Progenitor cell of endocrine pancreas (in vitro differentiated cells): ENCODE results near the gene FLRT2. TPM values are rescaled to one million over a fixed set of nuclear protein-coding genes. Genes with fewer than 3 reads are reported as not detected.

ENCODE experiments used
- DNase-seq: peaks from one replicate; pipeline ENCODE4 v3.0.0; 2021; ENCODE audit warnings: low spot score; ENCODE audit not compliant: unreplicated experiment
- H3K27ac Mint-ChIP-seq: 2 replicates; pipeline ENCODE4 v1.8.0; 2021; ENCODE audit warnings: mild to moderate bottlenecking, moderate library complexity, mixed read lengths
- H3K27me3 Mint-ChIP-seq: 2 replicates; pipeline ENCODE4 v1.8.0; 2021; ENCODE audit warnings: mixed read lengths
- H3K36me3 Mint-ChIP-seq: 2 replicates; pipeline ENCODE4 v1.8.0; 2022; ENCODE audit warnings: mixed read lengths; ENCODE audit not compliant: insufficient read depth
- H3K4me1 Mint-ChIP-seq: 2 replicates; pipeline ENCODE4 v1.8.0; 2021; ENCODE audit warnings: low read depth, mixed read lengths
- H3K4me3 Mint-ChIP-seq: 2 replicates; pipeline ENCODE4 v1.8.0; 2021; ENCODE audit warnings: low read depth, mild to moderate bottlenecking, moderate library complexity, mixed read lengths
- H3K9me3 Mint-ChIP-seq: 2 replicates; pipeline ENCODE4 v1.8.0; 2021; ENCODE audit warnings: low read depth, mixed read lengths
- total RNA-seq: library from RNA; stranded (reverse); gene quantifications from 2 replicates; pipeline ENCODE4 v1.2.1, GENCODE V29; 2021
- TF ChIP-seq, protein P1 (sequence below): fragments of 200-600 bp; sonication (generic); IDR thresholded peaks from one replicate; pipeline ENCODE4 v1.5.0; 2021; ENCODE audit warnings: antibody characterized with exemption, mild to moderate bottlenecking; ENCODE audit not compliant: unreplicated experiment

FLRT2 gene
- total RNA-seq, 1 donor from 2014 or later: 312 TPM

DNA sequence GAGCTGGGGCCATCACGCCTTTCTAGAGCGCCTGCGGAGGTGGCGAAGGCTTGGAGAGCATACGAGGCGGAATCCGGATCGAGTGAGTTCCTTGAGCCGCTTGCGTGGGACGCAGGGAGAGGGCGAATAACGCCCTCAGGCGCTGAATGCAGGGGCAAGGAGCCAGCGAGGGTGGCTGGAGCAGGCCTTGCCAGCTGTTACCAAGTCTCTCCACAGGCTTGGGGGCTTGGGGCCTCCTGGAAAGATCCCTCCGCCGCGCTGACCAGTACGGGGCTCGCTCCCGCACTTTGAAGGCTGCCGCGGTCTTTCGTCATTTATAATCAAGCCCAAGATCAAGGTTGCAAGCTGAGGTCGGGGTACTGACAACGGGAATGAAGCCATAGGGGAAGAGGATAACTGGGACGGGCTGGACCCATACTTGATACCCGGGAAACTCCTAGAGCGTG lies 1.2 kb downstream of the FLRT2 start:
- Mint-ChIP-seq H3K36me3 (peaks cover 13% of the 10 kb centered on the region), H3K27me3 (peaks cover 4% of the 10 kb centered on the region), H3K27ac (peak overlapping the region; percentile 90), H3K4me1 (peaks cover 36% of the 10 kb centered on the region), H3K4me3 (peak overlapping the region; percentile 86), H3K9me3 (no peaks in the 10 kb centered on the region)
- peak; percentile 27 for DNase-seq
- TF ChIP-seq, protein P1, sequence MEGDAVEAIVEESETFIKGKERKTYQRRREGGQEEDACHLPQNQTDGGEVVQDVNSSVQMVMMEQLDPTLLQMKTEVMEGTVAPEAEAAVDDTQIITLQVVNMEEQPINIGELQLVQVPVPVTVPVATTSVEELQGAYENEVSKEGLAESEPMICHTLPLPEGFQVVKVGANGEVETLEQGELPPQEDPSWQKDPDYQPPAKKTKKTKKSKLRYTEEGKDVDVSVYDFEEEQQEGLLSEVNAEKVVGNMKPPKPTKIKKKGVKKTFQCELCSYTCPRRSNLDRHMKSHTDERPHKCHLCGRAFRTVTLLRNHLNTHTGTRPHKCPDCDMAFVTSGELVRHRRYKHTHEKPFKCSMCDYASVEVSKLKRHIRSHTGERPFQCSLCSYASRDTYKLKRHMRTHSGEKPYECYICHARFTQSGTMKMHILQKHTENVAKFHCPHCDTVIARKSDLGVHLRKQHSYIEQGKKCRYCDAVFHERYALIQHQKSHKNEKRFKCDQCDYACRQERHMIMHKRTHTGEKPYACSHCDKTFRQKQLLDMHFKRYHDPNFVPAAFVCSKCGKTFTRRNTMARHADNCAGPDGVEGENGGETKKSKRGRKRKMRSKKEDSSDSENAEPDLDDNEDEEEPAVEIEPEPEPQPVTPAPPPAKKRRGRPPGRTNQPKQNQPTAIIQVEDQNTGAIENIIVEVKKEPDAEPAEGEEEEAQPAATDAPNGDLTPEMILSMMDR: no peak

DNA sequence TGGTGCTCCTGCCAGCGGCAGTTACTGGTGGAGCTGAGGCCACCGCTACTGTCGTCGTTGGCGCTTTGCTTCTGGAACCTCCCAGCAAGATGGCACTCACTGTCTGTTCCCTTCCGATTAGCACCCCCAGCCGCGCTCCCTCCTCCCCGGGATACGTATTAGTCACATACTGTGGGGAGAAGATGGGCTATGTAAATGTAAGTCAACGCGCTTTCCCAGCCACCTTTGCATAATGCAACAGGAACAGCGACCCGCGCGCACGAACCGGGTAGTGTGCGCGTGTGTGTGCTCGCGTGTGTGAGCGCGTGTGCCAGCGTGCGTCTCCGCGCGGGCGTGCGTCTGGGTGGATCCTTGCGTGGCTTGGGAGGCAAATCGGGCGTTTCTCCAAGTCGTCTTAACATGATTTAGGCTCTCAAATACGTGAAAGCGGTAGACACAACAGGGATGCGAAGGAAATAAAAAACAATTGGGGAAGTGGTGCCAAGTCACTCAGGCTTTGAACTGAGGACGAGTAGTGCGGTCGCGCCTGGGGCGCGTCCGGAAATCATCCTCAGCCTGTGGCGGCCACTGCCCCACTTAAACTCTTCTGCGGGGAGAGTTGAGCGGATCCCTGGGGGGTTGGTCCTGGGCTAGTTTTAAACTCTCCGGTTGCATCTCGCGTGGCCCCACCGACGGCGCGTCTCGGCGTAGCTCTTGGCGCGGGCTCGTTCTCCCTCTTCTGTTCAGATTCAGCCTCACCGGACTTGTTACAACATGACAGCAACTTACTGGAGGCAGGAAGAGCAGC lies 1.8 kb downstream of the FLRT2 start:
- peaks cover 39% of the 10 kb centered on the region for H3K4me1 Mint-ChIP-seq

DNA sequence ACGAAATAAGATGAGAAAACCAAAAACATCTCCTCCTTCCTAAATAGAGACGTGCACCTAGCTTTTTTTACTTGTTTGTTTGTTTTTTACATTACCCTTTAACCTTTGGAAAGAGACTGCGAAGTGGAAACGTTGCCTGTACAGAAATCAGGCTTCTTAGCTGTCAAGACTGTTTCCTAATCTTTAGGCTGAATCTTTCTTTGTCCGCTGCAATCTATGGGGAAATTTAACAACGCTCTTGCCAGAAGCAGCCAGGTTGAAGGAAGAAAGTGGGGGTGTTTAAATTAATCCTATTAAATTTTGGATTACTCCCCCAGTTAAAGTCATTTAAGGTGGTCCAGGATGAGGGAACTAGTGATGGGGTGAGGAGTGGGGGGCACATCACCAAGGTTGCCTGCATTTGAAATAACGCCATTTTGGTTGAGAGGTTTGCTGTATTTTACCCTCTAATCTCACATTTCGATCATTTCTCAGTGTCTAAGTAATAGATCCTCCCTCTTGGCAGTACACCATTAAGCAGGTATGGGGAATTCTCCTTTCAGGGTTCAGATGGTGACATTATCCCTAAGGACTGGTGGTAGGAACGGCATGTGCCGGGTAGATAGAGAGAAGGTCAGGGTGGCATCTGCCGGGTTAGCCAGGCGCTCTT lies 2.6 kb downstream of the FLRT2 start:
- peaks cover 13% of the 10 kb centered on the region for H3K36me3 Mint-ChIP-seq
- H3K4me3 Mint-ChIP-seq: peak overlapping the region; percentile 86
- TF ChIP-seq, protein P1: no peak
- H3K9me3 Mint-ChIP-seq: no peaks in the 10 kb centered on the region
- peak overlapping the region; percentile 90 for H3K27ac Mint-ChIP-seq
- H3K27me3 Mint-ChIP-seq: peaks cover 4% of the 10 kb centered on the region
- no peak for DNase-seq
- H3K4me1 Mint-ChIP-seq: peaks cover 38% of the 10 kb centered on the region

More for the DNA sequence above, 1.8 kb downstream of the FLRT2 start:
- peaks cover 13% of the 10 kb centered on the region for H3K36me3 Mint-ChIP-seq
- peak overlapping the region; percentile 90 for H3K27ac Mint-ChIP-seq
- no peaks in the 10 kb centered on the region for H3K9me3 Mint-ChIP-seq
- H3K4me3 Mint-ChIP-seq: peak overlapping the region; percentile 86
- DNase-seq: peak; percentile 15
- H3K27me3 Mint-ChIP-seq: peaks cover 4% of the 10 kb centered on the region
- TF ChIP-seq, protein P1: peak; percentile 30

DNA sequence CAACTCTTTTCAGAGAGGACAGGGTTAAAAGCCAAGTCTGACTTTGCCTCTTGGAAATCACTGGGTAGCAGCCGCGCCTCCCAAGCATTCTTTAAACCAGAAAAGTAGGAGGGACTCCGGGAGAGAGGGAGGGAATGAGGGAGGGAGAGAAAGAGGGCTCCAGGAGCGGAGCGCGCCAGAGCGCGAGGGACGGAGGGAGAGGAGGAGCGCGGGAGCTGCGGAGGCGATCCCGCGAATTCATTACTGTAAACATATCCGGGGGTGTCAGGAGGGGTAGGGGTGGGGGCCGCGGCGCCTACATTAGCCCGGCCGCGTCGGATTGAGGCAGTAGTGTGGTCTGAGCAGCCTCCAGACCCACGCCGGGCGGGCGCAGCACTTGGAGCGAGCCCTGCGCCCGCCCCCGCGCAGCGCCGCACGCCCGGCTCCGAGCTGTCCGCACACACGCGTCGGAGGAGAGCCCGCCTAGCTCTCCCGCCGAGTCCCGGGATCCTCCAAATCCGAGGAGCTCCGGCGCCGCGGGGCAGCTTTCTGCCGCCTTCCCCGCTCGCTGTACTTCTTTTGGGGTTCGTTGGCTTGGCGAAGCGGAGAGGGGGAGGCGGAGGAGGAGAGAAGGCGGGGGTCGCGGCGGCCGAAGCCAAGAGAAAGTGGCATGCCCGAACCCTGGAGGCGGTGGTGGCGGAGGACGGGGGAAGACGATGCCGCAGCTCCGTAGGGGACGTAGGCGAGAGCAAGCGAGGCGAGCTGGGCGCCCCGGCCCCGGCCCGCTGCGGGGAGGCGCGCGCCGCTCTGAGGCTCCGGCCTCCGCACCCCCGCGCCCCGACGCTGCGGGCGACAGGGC lies 3.3 kb downstream of the FLRT2 start:
- peak overlapping the region; percentile 86 for H3K4me3 Mint-ChIP-seq
- DNase-seq: peak; percentile 43

More for the DNA sequence above, 3.3 kb downstream of the FLRT2 start:
- Mint-ChIP-seq H3K4me1 (peaks cover 33% of the 10 kb centered on the region), H3K36me3 (peaks cover 13% of the 10 kb centered on the region), H3K27me3 (peaks cover 4% of the 10 kb centered on the region), H3K9me3 (no peaks in the 10 kb centered on the region), H3K27ac (peak overlapping the region; percentile 90)
- TF ChIP-seq, protein P1: no peak
